ENCODE results near the gene GAB1. TPM values are rescaled to one million over a fixed set of nuclear protein-coding genes. Genes with fewer than 3 reads are reported as not detected.

The GAB1 gene
- total and polyA plus RNA-seq, 2 donors from 2014 or later, result 3.6 to 38.0 TPM

DNA sequence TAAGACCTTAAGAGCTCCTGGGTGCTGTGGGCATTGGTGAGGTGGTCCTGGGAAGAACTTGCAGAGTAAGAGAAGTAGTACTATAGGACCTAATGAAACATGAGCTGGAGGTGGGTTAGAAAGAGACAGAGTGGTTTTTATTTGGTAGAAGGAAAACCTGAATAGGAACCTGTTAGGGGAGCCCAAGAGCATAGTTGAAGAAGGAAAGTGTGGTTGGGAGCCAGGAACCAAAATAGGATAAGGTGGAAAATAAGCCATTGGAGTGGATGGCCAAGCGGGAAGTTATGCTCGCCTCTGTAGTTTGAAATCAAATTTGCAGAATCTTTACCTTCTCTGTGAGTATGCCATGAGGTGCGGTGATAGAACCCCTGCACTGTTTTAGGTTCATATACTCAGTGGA is 26.7 kb downstream of the GAB1 start:
- no peaks in the 10 kb centered on the region for H3K27me3 ChIP-seq (ENCODE audit: control insufficient read depth, insufficient read depth, low read length)
- DNase-seq (no peak), FAIRE-seq (no peak)
- no peaks in the 10 kb centered on the region for H3K36me3 ChIP-seq (ENCODE audit: control insufficient read depth in 2 of 3, insufficient read depth in 3 of 3, low read length in 3 of 3)
- no peak overlapping the region for H3K27ac ChIP-seq (ENCODE audit: low read depth in 2 of 2, low read length in 2 of 2)
- no peak overlapping the region for H3K4me3 ChIP-seq (ENCODE audit: low read length in 3 of 3)
- no peak overlapping the region for H3K9ac ChIP-seq (ENCODE audit: low read length in 3 of 3)
- H3K9me3 ChIP-seq (ENCODE audit: control insufficient read depth in 2 of 3, insufficient read depth in 1 of 3, low read length in 3 of 3), result no peaks in the 10 kb centered on the region
- intact Hi-C loops (cut with DNase I), result no loop called here
- TF ChIP-seq, protein P1, sequence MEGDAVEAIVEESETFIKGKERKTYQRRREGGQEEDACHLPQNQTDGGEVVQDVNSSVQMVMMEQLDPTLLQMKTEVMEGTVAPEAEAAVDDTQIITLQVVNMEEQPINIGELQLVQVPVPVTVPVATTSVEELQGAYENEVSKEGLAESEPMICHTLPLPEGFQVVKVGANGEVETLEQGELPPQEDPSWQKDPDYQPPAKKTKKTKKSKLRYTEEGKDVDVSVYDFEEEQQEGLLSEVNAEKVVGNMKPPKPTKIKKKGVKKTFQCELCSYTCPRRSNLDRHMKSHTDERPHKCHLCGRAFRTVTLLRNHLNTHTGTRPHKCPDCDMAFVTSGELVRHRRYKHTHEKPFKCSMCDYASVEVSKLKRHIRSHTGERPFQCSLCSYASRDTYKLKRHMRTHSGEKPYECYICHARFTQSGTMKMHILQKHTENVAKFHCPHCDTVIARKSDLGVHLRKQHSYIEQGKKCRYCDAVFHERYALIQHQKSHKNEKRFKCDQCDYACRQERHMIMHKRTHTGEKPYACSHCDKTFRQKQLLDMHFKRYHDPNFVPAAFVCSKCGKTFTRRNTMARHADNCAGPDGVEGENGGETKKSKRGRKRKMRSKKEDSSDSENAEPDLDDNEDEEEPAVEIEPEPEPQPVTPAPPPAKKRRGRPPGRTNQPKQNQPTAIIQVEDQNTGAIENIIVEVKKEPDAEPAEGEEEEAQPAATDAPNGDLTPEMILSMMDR (IDR thresholded peaks at IDR 0.05; ENCODE audit: borderline replicate concordance, extremely low read depth, insufficient read depth), result no peak
- peaks cover 8 to 31% (median 10%) of the 10 kb centered on the region in 3 donors for H3K4me1 ChIP-seq (ENCODE audit: control insufficient read depth in 2 of 3, insufficient read depth in 2 of 3, low read depth in 1 of 3, low read length in 3 of 3)

DNA sequence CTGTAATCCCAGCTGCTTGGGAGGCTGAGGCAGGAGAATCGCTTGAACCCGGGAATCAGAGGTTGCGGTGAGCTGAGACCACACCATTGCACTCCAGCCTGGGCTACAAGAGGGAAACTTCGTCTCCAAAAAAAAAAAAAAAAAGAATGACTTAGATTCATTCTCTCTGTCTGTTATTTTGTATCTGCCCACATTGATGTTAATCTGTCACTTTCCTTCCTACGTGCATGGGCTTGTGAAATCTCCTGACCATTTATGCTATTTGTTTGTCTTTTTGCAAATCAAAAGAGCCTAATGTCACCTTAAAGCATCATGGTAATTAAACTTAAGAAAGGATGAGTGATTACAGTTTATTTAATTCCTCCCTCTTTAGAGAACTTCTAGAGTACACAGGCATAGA is 27.4 kb downstream of the GAB1 start:
- no peak for FAIRE-seq
- no peak overlapping the region for H3K9ac ChIP-seq (ENCODE audit: low read length in 3 of 3)
- no peak overlapping the region for H3K27ac ChIP-seq (ENCODE audit: low read depth in 2 of 2, low read length in 2 of 2)
- DNase-seq, result no peak
- TF ChIP-seq, protein P1 (IDR thresholded peaks at IDR 0.05; ENCODE audit: borderline replicate concordance, extremely low read depth, insufficient read depth), result no peak
- H3K4me3 ChIP-seq (ENCODE audit: low read length in 3 of 3), result no peak overlapping the region
- no peaks in the 10 kb centered on the region for H3K27me3 ChIP-seq (ENCODE audit: control insufficient read depth, insufficient read depth, low read length)
- intact Hi-C loops (cut with DNase I), result no loop called here
- H3K36me3 ChIP-seq (ENCODE audit: control insufficient read depth in 2 of 3, insufficient read depth in 3 of 3, low read length in 3 of 3), result no peaks in the 10 kb centered on the region
- H3K9me3 ChIP-seq (ENCODE audit: control insufficient read depth in 2 of 3, insufficient read depth in 1 of 3, low read length in 3 of 3), result no peaks in the 10 kb centered on the region
- H3K4me1 ChIP-seq (ENCODE audit: control insufficient read depth in 2 of 3, insufficient read depth in 2 of 3, low read depth in 1 of 3, low read length in 3 of 3), result peaks cover 8 to 27% (median 10%) of the 10 kb centered on the region in 3 donors

DNA sequence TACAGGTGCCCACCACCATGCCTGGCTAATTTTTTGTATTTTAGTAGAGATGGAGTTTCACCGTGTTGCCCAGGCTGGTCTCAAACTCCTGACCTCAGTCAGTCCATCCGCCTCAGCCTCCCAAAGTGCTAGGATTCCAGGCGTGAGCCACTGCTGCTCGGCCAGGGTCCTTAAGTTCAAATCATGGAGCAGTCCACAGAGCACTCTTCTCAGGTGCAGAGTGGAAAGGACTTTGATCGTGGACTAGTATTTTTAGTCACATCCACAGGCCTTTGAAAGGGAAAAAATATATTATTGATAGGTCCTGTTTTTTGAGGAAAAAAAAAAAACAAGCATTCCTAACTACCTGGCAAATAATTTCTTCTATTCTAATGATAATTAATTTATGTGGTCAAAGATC is 31.2 kb downstream of the GAB1 start:
- H3K4me1 ChIP-seq (ENCODE audit: control insufficient read depth in 2 of 3, insufficient read depth in 2 of 3, low read depth in 1 of 3, low read length in 3 of 3), result peaks cover 0 to 5% (median 0%) of the 10 kb centered on the region in 3 donors

More for the DNA sequence above, 31.2 kb downstream of the GAB1 start:
- DNase-seq (no peak), FAIRE-seq (no peak)
- TF ChIP-seq, protein P1 (IDR thresholded peaks at IDR 0.05; ENCODE audit: borderline replicate concordance, extremely low read depth, insufficient read depth), result no peak
- H3K27ac ChIP-seq (ENCODE audit: low read depth in 2 of 2, low read length in 2 of 2), result no peak overlapping the region
- no peak overlapping the region for H3K9ac ChIP-seq (ENCODE audit: low read length in 3 of 3)
- peaks cover 0 to 4% (median 0%) of the 10 kb centered on the region in 3 donors for H3K9me3 ChIP-seq (ENCODE audit: control insufficient read depth in 2 of 3, insufficient read depth in 1 of 3, low read length in 3 of 3)
- H3K36me3 ChIP-seq (ENCODE audit: control insufficient read depth in 2 of 3, insufficient read depth in 3 of 3, low read length in 3 of 3), result no peaks in the 10 kb centered on the region
- no peak overlapping the region for H3K4me3 ChIP-seq (ENCODE audit: low read length in 3 of 3)
- no peaks in the 10 kb centered on the region for H3K27me3 ChIP-seq (ENCODE audit: control insufficient read depth, insufficient read depth, low read length)
- intact Hi-C loops (cut with DNase I), result no loop called here

Measured in kidney (tissue), 14 donors.